PFSK-1 (cell line): ENCODE data around the gene BASP1.

ENCODE experiments used
- FOXP2 ChIP-seq: optimal IDR thresholded peaks from 2 replicates; pipeline ENCODE3; 2011; ENCODE audit warnings: borderline replicate concordance, control low read depth, inconsistent platforms; ENCODE audit not compliant: insufficient read depth; ENCODE audit errors: extremely low read length, extremely low read depth
- POLR2AphosphoS5 ChIP-seq: IDR thresholded peaks from 2 replicates; pipeline ENCODE4 v1.6.1; 2012; ENCODE audit warnings: low read depth, mild to moderate bottlenecking, control low read depth, low read length, moderate library complexity
- REST ChIP-seq, 2 experiments: IDR thresholded peaks; 2 replicates each; pipeline versions ENCODE4 v1.6.1 to v1.8.0; 2011 to 2012; ENCODE audit warnings: low read depth in 2 of 2, low read length in 2 of 2, control low read depth in 1 of 2, inconsistent platforms in 1 of 2, mild to moderate bottlenecking in 1 of 2, moderate library complexity in 1 of 2; ENCODE audit not compliant: insufficient read depth in 1 of 2
- SIN3A ChIP-seq: IDR thresholded peaks from 2 replicates; pipeline ENCODE4 v1.6.1; 2012; ENCODE audit warnings: mild to moderate bottlenecking, low read length, moderate library complexity, borderline replicate concordance; ENCODE audit not compliant: insufficient read depth
- TAF1 ChIP-seq: IDR thresholded peaks from 2 replicates; pipeline ENCODE4 v1.6.1; 2012; ENCODE audit warnings: low read length, control low read depth, borderline replicate concordance; ENCODE audit not compliant: insufficient read depth

BASP1 gene

GRCh38 chr5:17177501-17178372 is 39.7 kb upstream of the BASP1 start:
- TF ChIP-seq REST (IDR thresholded peaks at IDR 0.05; ENCODE audit: insufficient read depth in 1 of 2, low read depth in 2 of 2, low read length in 2 of 2) (no peak), SIN3A (no peak), TAF1 (no peak), POLR2AphosphoS5 (no peak), FOXP2 (no peak)

- no peak for TF ChIP-seq TAF1
- TF ChIP-seq FOXP2 = no peak
- no peak for TF ChIP-seq REST (IDR thresholded peaks at IDR 0.05; ENCODE audit: insufficient read depth in 1 of 2, low read depth in 2 of 2, low read length in 2 of 2)
- no peak for TF ChIP-seq POLR2AphosphoS5
- no peak for TF ChIP-seq SIN3A
These were observed 39.1 kb upstream of the BASP1 start for GRCh38 chr5:17178373-17178675.

- TF ChIP-seq SIN3A = no peak
- no peak for TF ChIP-seq REST (IDR thresholded peaks at IDR 0.05; ENCODE audit: insufficient read depth in 1 of 2, low read depth in 2 of 2, low read length in 2 of 2)
- no peak for TF ChIP-seq FOXP2
- TF ChIP-seq TAF1 = no peak
- TF ChIP-seq POLR2AphosphoS5 = no peak
These were observed 37.0 kb upstream of the BASP1 start for GRCh38 chr5:17180330-17180843.

GRCh38 chr5:17180864-17181723 is 36.3 kb upstream of the BASP1 start:
- no peak for TF ChIP-seq REST (IDR thresholded peaks at IDR 0.05; ENCODE audit: insufficient read depth in 1 of 2, low read depth in 2 of 2, low read length in 2 of 2)
- TF ChIP-seq TAF1 = no peak
- no peak for TF ChIP-seq FOXP2
- TF ChIP-seq POLR2AphosphoS5 = no peak
- no peak for TF ChIP-seq SIN3A
